NCI-H82 (cell line): Measurements from ENCODE around the gene KPTN.
A peak's percentile ranks its signal among the peaks of the same experiment; 100 is the strongest.
"Not testable (repeated sequence)": the region's sequence is repeated elsewhere in the genome, so short reads cannot be mapped to it uniquely, and the experiment has no call there.

Experiments
- DNase-seq: peaks from one replicate; lab custom pipeline; 2025; lab: John Stamatoyannopoulos, UW

Gene KPTN

DNA sequence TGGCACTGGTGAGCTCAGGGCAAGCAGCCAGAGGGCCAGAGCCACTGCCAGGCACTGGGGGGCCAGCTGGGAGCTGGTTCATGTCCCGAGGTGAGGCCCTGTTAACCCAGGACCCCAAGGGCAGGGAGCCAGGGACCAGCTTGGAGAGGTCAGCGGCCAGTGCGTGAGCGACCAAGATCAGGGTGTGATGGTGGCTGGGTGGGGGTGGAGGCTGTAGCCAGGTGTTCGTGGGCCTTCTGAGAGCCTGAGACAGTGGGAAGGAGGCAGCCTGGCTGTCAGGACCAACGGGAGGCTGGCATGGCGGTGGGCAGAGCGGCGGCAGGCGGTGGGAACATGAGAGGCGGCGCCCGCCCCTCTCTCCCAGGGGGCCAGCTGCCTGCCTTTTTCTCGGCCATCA, 8.1 kb upstream of the KPTN start:
- DNase-seq = no peak

DNA sequence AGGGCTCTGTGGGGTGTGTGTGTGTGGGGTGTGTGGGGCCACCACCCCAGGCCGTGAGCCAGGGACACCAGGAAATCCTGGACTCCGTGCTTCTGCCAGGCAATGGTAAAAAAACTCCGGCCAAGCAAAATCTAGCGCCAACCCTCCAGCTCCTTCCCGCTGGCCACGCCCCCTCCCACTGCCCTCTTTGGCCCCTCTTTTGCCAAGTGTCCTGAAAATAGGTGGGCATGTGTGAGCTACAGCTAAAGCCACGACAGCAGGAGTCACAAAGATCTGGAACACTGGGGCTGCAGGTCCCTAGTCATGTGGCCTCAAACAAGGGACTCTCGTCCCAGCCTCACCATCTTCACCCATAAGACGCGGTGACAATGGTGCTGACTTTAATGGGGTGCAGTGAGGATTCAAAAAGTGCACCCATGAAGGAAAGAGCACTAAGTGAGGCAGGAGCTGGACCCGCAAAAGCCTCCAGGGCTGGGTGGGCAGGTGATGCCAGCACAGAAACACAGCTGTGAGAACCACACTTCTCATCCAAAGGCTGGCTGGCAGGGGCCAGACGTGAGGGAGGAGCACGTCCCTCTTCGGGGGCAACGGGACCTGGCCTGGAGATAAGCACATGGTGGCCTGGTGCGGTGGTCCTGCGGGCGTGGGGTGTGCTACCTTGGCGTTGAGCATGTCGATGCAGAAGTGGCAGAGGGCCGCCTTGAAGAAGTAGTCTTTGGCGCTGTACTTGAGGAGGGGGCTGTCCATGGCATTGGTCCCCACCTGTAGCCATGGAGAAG, 7.5 kb upstream of the KPTN start:
- DNase-seq = no peak

GRCh38 chr19:47490847-47491246, 6.8 kb upstream of the KPTN start:
- DNase-seq = no peak

DNA sequence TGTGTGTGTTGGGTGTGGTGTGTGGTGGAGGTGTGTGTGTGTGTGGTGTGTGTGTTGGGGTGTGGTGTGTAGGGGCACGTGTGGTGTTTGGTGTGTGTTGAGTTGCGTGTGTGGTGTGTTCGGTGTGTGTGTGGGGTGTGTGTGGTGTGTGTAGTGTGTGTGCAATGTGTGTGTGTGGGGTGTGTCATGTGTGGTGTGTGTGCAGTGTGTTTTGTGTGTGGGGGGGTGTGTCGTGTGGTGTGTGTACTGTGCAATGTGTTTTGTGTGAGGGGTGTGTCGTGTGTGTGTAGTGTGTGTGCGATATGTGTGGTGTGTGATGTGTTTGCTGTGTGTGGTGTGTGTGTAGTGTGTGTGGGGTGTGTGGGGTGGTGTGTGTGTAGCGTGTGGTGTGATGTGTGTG, 6.0 kb upstream of the KPTN start:
- no peak for DNase-seq

GRCh38 chr19:47489072-47489914, 5.3 kb upstream of the KPTN start:
- no peak for DNase-seq

DNA sequence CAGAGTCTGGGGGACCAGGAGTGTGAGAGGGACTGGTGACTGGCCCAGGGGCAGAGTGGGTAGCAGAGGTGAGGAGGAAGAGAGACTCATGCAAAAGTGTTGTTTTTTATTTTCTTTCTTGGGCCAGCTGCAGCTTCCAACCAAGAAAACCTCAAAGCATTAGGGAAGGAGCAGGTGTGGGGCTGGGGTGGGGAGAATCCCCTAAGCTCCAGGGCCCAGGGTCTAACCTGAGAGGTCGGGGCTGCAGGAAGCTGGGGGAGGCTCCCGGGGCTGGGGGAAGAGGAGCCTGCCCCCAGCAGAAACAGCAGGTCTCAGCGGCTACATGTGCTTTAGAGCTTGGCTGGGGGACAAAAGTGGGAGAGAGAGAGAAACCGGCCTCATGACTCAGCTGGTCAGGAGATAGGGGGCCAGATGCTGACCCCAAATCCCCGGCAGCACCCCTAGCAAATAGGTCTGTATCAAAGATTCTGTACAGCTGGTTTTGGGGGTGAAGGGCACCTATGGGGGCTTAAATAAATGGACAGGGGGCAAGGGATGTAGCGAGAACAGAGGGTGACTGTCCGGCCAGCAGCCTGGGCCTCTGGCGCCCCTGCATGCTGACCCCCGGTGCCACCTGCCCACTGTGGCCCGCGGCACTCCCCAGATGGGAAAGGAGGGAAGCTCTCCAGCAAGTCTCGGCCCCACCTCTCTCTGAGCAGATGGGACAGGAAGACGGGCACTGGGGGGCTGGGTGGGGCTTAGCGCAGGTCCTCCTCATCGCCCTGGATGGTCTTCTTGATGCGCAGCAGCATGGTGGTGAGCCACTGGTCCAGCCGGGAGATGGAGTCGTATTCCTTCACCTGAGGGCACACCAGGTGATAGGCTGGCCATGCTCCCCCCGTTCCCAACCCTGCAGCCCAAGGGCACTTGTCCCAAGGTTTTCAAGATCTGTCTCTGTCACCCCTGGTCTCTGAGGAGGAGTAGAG, 3.8 kb upstream of the KPTN start:
- DNase-seq = peak; percentile 43

DNA sequence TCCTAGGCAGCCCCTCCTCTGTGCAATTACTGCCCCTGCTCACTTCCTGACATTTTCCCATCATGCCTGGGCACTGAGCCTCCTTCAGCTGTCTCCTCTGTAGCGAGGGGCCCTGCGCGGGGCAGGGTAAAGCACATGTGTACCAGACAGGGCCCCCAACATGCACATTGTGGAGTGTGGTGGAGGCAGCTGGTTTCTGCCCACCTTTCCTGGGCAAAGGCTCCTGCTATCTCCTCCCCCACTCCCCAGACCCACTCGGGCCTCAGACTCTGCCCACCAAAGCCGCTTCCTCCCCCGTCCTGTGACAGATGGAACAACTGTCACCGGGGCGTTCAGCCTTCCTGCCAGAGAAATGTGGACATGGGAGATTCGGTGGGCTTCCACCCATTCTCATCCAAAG, 2.9 kb upstream of the KPTN start:
- DNase-seq = peak; percentile 65

DNA sequence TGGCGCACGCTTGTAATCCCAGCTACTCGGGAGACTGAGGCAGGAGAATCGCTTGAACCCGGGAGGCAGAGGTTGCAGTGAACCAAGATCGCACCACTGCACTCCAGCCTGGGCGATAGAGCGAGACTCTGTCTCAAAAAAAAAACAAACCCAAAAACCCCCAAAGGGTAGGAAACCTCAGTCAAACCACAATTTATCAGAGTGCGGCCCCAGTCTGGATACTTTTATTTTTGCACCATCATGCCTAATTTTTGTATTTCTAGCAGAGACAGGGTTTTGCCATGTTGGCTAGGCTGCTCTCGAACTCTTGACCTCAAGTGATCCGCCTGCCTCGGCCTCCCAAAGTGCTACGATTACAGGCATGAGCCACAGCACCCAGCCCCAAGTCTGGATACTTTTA, 2.2 kb upstream of the KPTN start:
- not testable (repeated sequence) for DNase-seq

- no peak for DNase-seq
These were observed 1.2 kb upstream of the KPTN start for GRCh38 chr19:47485210-47485609.

DNA sequence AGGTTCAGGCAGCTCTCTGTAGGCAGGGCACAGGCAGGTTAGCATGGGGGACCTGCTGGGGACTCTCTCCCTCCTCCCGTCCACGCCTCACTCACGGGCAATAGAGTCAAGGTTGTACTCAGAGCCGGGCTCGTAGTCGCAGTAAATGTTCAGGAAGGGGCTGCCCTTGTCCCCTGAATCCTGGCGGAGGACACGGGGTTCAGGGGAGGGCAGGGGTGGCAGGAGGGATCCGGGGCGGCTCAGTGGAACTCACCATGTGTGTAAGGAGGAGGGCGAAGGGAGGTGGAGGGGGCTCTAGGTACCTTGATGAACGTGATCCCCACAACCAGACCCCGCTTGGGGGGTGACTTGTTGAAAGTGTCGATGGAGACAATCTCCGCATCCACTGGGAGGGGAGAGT, 819 bp downstream of the KPTN start:
- no peak for DNase-seq

- DNase-seq = no peak
These were observed 2.5 kb downstream of the KPTN start for GRCh38 chr19:47481460-47482052.

GRCh38 chr19:47480658-47481057, 3.4 kb downstream of the KPTN start:
- no peak for DNase-seq

DNA sequence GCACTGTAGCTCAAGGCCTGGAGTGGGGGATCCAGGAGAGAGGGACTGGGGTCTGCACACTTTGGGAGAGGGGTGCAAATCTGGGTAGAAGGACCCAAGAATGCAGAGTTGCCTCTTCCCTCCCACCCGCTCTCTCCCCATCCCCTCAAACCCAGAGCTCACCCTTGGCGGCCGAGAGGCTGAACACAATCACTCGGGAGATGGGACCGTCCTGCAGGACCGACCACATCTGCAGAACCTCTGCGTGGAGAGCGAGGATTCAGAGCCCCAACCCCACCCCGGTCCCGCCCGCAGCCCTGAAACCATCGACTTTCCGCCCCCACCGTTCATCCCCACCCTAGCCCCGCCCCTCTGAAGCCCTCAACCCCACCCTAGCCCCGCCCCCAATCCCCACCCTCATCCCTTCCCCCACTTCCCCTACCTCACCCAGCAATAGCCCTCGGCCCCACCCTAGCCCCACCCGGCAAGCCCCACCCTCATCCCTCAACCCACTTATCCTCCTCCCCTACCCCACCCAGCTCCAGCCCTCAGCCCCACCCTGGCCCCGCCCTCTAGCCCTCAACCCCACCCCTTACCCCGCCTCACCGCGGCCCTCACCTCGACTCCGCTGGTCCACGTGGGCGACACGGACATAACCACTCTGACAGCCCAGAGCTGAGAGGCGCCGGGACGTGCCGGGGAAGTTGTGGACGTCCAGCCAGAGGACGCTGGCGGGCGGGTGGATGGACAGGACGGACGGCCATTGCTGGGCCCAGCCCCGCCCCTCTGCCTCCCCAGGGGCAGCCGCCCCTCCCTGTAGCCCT, 4.1 kb downstream of the KPTN start:
- peak; percentile 87 for DNase-seq

DNA sequence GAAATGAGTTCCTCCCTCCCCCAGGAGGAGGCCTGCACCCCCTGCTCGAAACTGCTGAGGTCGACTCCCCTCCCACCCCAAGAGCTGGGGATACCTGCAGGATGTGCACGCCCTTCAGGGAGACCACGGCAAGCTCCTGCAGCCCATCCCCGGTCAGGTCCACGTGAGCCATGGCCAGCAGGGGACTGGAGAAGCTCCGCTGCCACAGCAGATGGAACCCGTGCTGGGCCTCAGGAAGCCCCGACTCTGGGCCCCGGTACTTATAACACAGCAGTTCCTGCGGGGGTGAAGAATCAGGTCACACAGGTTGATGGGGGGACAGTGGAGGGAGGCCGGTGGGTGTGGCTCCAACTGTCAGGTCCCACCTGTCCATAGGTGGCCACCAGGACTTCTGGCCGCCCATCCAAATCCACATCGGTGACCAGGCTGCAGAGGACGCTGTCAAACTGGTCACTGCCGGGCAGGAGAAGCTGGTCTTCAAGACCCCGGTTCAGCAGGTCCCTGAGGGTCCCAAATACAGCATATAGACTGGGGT, 7.5 kb downstream of the KPTN start:
- DNase-seq = no peak

GRCh38 chr19:47475465-47475864, 8.6 kb downstream of the KPTN start:
- no peak for DNase-seq

GRCh38 chr19:47473336-47473735, 10.7 kb downstream of the KPTN start:
- DNase-seq = no peak

- peak; percentile 95 for DNase-seq
These were observed 12.1 kb downstream of the KPTN start, which contains the start of gene SLC8A2 for GRCh38 chr19:47471733-47472457. SLC8A2 (minus strand) TSS chr19:47471893; CDS start chr19:47466403, 5,490 bp downstream.

- DNase-seq = no peak
These were observed 12.7 kb downstream of the KPTN start for GRCh38 chr19:47471381-47471732.

DNA sequence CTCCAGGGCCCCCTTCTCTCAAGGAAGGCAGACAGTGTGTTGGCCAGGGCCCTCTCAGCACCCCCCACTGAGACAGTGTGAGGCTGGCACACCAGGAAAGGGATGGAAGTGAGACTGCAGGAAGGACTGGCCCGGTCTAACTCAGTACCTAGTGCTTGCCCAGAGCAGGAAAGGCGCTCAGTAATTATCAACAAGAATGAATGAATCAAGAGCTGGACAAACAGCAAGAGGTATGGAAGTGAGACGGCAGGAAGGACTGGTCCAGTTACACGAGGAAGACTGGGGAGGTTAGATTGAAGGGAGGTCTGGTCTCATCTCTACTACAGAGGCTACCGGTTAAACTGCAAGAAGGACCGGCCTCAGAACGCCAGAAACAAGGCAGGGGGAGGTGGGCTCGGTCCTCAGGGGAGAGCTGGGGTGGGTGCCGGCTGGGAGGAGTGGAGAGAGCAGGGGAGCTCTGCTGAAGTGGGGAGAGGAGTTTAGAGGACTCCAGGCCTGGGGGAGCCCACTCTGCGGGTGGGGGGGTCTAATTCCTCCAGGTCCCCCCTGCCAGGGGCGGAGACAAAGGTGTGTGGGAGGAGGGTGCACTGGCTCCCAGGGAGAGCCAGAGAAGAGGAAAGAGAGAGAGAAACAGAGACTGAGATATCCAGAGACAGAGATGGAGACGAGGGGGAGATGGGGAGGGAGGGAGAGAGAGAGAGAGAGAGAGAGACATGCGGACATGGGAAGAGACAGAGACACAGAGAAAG, 13.4 kb downstream of the KPTN start:
- DNase-seq = no peak
